Activated T-helper 2 cell treated with anti-CD3 and anti-CD28 coated beads, Interferon-gamma antibody, Interleukin-2, Interleukin-4, amounts not matched to agents 10 μg/mL and 5 μg/mL and 100 μg/mL, durations not matched to agents 14 hours and 24 hours and 36 hours (primary cell): ENCODE results near the gene DHX15. TPM values are rescaled to one million over a fixed set of nuclear protein-coding genes. Genes with fewer than 3 reads are reported as not detected.

Experiments used
- DNase-seq: peaks from one replicate; pipeline ENCODE4 v3.0.0; 2021; ENCODE audit warnings: low spot score
- H3K27ac Mint-ChIP-seq: one replicate; pipeline ENCODE4 v1.8.0; 2021; ENCODE audit warnings: mixed read lengths
- H3K27me3 Mint-ChIP-seq: one replicate; pipeline ENCODE4 v1.8.0; 2021; ENCODE audit warnings: low read depth, mixed read lengths
- H3K36me3 Mint-ChIP-seq: one replicate; pipeline ENCODE4 v1.8.0; 2021; ENCODE audit warnings: low read depth, mixed read lengths
- H3K4me1 Mint-ChIP-seq: one replicate; pipeline ENCODE4 v1.8.0; 2021; ENCODE audit warnings: low read depth, mixed read lengths
- H3K4me3 Mint-ChIP-seq: one replicate; pipeline ENCODE4 v1.8.0; 2021; ENCODE audit warnings: low read depth, mild to moderate bottlenecking, moderate library complexity, mixed read lengths
- H3K9me3 Mint-ChIP-seq: one replicate; pipeline ENCODE4 v1.8.0; 2021; ENCODE audit warnings: mixed read lengths
- intact Hi-C: fragments of 100-400 bp; cut with micrococcal nuclease; formaldehyde crosslinking; loops from one replicate; pipeline ENCODE4 v1.15.1; 2023
- total RNA-seq: library from RNA; stranded (reverse); gene quantifications from 2 replicates; pipeline ENCODE4 v1.2.3, GENCODE V29; 2022

The DHX15 gene
- 233 and 239 TPM in 2 replicates for total RNA-seq

DNA sequence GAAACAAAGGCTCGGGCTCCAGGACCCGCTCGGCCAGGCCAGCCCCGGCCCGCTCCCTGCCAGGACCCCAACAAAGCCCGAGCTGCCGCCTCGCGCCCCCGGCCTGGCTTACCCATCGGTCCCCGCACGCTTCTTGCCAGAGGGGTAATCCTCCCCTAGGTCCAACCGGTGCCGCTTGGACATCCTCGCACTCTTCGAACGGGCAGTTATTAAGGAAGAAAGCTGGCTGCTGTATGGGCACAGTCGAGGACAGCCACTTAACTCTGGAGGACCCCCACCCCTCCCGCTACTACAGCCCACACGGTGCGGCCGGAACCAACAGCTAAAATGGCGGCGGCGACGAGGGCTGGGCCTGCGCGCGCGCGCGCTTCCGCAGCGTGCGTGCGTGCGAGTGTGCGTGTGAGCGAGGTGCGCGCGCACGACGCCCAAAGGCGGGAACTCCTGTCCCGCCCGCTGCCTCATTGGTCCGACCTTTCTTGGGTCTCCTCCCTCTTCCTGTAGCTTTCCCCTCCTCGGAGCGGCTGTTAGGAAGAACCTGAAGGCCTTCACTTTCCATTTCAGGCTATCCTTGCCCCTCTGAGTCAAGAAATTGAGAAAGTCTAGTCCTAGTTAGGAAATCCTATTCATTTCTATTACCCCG lies at the start of gene DHX15:
Gene DHX15 (minus strand): TSS at position 344 of the 640 bp plus-strand sequence. CDS start 161 bp downstream, at position 183.
- intact Hi-C loops: loop anchor here (2.0 to 10.0 kb wide), 6 partner anchors 112 to 1278 kb away; partner anchors contain the start of genes ANAPC4, PI4K2B, SEL1L3 and SEPSECS
- H3K4me1 Mint-ChIP-seq: peaks cover 22% of the 10 kb centered on the region

DNA sequence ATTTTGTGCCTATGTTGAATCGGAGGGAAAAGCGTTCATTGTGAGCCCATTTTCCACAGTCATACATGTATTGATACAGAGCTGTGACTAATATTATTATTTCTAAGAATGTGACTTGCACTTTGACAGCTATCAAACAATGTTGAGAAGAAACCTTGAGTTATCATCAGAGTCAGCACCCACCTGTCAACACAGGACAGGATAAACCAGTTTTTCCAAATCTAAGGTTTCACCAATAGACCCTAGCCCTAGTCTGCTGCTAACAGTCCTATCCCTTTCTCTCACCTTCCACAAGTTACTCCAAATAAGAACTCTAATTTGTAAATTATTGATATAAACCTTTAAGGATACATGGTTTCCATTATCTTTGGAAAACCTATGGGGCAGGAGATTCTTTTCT lies 47.7 kb upstream of the DHX15 start:
- intact Hi-C loops: no loop called here
- no peaks in the 10 kb centered on the region for H3K4me1 Mint-ChIP-seq
- no peaks in the 10 kb centered on the region for H3K36me3 Mint-ChIP-seq
- H3K4me3 Mint-ChIP-seq: no peak overlapping the region
- no peak for DNase-seq
- no peaks in the 10 kb centered on the region for H3K9me3 Mint-ChIP-seq
- H3K27me3 Mint-ChIP-seq: peaks cover 12% of the 10 kb centered on the region
- H3K27ac Mint-ChIP-seq: no peak overlapping the region

More for the DNA sequence above, at the start of gene DHX15:
- Mint-ChIP-seq H3K27me3 (no peaks in the 10 kb centered on the region), H3K27ac (peak within 1 kb of the TSS; percentile 99), H3K4me3 (peak within 1 kb of the TSS; percentile 99), H3K36me3 (peaks cover 42% of the 10 kb centered on the region), H3K9me3 (no peaks in the 10 kb centered on the region)
- DNase-seq: peak; percentile 89

DNA sequence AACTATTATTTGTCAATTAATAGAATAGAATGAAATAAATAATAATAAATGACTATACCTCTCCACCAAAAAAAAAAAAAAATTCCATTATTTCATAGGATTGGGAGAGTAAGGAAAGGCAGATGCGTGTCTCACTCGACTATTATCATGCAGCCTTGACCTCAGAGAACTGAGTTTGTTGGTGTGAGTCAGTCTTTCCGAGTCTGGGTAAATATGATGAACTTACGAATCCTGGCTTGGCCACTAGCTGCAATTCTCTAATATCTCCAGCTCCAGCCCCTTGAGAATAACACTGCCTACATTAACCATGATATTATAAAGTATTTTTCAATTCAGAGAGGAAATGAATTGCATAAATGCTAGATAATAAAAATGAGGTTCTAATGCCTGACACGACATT lies 46.6 kb upstream of the DHX15 start:
- no peak overlapping the region for H3K27ac Mint-ChIP-seq
- intact Hi-C loops: no loop called here
- no peaks in the 10 kb centered on the region for H3K36me3 Mint-ChIP-seq
- no peaks in the 10 kb centered on the region for H3K9me3 Mint-ChIP-seq
- DNase-seq: no peak
- peaks cover 12% of the 10 kb centered on the region for H3K27me3 Mint-ChIP-seq
- H3K4me3 Mint-ChIP-seq: no peak overlapping the region
- no peaks in the 10 kb centered on the region for H3K4me1 Mint-ChIP-seq

DNA sequence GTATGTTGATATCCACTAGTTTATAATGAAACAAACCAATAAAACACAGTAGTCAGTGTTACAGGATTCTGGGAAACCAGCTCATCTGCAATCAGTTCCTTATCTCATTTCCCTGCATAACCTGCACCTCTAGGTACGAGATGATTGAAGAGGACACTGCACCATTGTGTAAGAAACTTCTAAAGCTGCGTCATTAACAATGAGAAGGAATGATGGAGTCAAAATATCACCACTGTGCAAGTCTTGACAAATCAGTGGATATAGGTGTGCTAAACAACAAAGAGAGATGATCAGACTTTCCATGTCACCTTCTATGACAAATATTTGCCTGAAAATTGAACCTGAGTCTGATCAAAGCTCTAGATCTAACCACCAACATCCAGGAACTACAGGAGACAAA lies 40.7 kb upstream of the DHX15 start:
- H3K9me3 Mint-ChIP-seq: no peaks in the 10 kb centered on the region
- H3K4me3 Mint-ChIP-seq: no peak overlapping the region
- no peak overlapping the region for H3K27ac Mint-ChIP-seq
- H3K36me3 Mint-ChIP-seq: no peaks in the 10 kb centered on the region
- H3K4me1 Mint-ChIP-seq: no peaks in the 10 kb centered on the region
- intact Hi-C loops: no loop called here
- no peak for DNase-seq
- H3K27me3 Mint-ChIP-seq: peaks cover 19% of the 10 kb centered on the region

DNA sequence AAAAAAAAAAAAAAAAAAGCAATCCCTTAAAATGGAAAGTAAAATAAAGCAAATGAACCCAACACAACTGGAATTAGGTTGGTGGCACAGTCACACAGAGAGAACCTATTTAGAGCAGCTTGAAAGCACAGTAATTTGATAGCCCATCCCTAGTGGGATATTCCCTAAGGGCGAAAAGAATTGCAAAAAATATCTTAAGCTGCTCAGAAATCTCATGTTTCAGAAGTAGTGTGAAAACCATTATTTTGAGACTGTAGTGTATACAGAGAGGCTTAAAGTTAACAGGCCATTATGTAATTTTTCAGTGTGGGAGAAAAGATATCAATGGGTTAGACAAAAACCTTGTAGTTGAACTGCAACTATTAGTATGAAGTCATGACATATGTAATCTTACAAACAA lies 40.0 kb upstream of the DHX15 start:
- Mint-ChIP-seq H3K36me3 (no peaks in the 10 kb centered on the region), H3K27ac (no peak overlapping the region), H3K27me3 (peaks cover 18% of the 10 kb centered on the region), H3K4me3 (no peak overlapping the region), H3K4me1 (no peaks in the 10 kb centered on the region), H3K9me3 (no peaks in the 10 kb centered on the region)
- intact Hi-C loops: no loop called here
- DNase-seq: no peak

DNA sequence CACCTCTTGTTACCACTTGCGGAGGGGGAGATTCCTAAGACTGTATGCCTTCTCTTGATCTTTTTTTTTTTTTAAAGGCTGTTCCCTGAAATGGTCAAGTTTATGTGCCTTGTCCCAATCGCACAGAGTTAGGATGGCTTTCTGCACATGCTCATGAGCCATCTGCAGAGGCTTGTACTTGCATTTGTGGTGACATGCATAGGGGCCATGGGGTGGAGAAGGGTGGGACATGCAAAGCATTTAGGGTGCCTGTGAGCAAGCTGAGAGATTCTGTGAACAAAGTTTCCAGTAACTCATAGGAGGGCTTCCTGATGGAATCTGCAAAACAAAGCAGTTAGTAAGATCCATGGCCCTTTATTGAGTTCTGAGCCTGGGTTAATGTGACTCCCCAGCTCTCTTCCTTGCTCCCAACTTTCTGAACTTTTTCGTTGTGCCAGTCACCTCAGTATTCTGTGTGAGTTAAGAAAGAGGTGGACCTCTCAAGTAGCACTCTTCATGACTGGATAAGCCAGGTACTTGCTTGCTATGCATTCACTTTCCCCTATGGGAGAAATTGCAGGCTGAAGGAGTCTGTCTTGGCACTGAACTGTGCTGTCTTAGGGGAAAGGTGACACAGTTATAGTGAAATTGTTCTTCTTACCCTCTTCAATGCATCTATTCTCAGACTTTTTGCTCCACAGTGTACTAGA lies 37.9 kb upstream of the DHX15 start:
- Mint-ChIP-seq H3K27me3 (peaks cover 9% of the 10 kb centered on the region), H3K4me3 (no peak overlapping the region), H3K36me3 (no peaks in the 10 kb centered on the region), H3K9me3 (no peaks in the 10 kb centered on the region), H3K27ac (no peak overlapping the region), H3K4me1 (no peaks in the 10 kb centered on the region)
- intact Hi-C loops: no loop called here
- DNase-seq: no peak

DNA sequence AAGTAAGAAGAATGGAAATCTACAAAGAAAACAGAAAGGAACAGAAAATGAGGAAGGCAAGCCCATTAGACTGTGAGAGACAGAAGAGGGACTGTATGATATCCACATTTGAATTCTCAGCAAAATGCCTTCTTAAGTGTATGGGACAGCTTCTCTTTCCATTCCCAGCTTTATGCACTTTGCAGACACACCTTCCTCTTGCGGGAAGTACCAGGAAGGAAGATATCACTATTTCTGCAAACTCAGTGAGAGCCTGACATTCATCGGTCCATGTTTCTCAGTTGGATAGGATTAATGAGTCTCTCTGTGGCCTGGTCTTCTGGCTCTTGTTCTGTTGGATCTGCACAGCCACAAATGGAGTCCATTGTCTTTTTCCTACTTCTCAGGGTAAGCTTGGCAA lies 31.6 kb upstream of the DHX15 start:
- H3K36me3 Mint-ChIP-seq: no peaks in the 10 kb centered on the region
- no peak overlapping the region for H3K27ac Mint-ChIP-seq
- H3K4me1 Mint-ChIP-seq: peaks cover 9% of the 10 kb centered on the region
- H3K9me3 Mint-ChIP-seq: no peaks in the 10 kb centered on the region
- H3K27me3 Mint-ChIP-seq: peaks cover 3% of the 10 kb centered on the region
- no peak overlapping the region for H3K4me3 Mint-ChIP-seq
- no peak for DNase-seq
- intact Hi-C loops: no loop called here

DNA sequence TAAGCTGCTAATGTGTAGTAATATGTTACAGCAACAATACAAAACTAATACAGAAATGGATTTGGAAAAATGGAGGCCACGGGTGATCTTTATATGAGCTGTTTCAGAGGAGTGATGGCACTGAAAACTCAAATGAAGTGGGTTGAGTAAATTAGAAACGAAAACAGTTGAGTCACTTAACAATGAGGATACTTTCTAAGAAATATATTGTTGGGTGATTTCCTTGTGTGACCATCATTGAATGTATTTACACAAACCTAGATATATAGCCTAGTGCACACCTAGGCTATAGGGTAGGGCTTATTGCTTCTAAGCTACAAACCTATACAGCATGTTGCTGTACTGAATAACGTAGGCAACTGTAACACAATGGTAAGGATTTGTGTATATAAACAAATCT lies 30.5 kb upstream of the DHX15 start:
- intact Hi-C loops: no loop called here
- DNase-seq: no peak
- H3K4me1 Mint-ChIP-seq: peaks cover 9% of the 10 kb centered on the region
- no peak overlapping the region for H3K4me3 Mint-ChIP-seq
- no peaks in the 10 kb centered on the region for H3K27me3 Mint-ChIP-seq
- no peak overlapping the region for H3K27ac Mint-ChIP-seq
- H3K9me3 Mint-ChIP-seq: no peaks in the 10 kb centered on the region
- H3K36me3 Mint-ChIP-seq: no peaks in the 10 kb centered on the region

DNA sequence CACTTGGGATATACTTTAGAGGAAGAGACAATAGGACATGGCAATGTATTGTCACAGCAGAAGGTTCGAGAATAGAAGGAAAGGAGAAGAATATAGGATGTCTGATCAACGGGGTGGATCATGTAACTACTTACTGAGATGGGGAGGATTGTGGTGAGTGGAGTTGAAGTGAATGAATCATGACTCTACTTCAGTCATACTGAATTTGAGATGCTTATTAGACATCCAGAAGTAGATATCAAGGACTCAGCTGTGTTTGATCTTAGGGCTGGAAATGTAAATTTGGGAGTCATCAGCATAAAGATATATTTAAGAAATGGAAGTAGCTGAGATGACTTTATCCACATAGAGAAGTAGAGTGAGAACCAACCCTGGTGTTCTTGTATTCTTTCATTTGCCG lies 29.1 kb upstream of the DHX15 start:
- H3K27me3 Mint-ChIP-seq: no peaks in the 10 kb centered on the region
- no peaks in the 10 kb centered on the region for H3K36me3 Mint-ChIP-seq
- peaks cover 9% of the 10 kb centered on the region for H3K4me1 Mint-ChIP-seq
- intact Hi-C loops: no loop called here
- H3K9me3 Mint-ChIP-seq: no peaks in the 10 kb centered on the region
- DNase-seq: no peak
- no peak overlapping the region for H3K27ac Mint-ChIP-seq
- no peak overlapping the region for H3K4me3 Mint-ChIP-seq

DNA sequence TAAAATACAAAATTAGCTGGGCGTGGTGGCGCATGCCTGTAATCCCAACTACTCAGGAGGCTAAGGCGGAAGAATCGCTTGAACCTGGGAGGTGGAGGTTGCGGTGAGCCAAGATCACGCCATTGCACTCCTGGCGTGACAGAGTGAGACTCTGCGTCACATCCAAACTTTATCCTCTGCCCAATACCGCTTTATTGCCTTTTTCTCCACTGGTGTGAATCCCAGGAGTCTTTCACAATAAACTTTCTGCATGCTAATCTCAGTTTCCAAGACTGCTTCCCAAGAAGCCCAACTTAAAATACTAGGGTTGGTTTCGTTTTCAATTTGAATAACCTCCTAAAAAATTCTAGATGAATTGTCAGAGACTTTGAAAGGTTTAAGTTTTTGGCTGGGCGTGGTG lies 27.2 kb upstream of the DHX15 start:
- Mint-ChIP-seq H3K4me3 (no peak overlapping the region), H3K27ac (no peak overlapping the region), H3K4me1 (peaks cover 9% of the 10 kb centered on the region), H3K27me3 (peaks cover 2% of the 10 kb centered on the region), H3K9me3 (no peaks in the 10 kb centered on the region), H3K36me3 (no peaks in the 10 kb centered on the region)
- no peak for DNase-seq
- intact Hi-C loops: no loop called here

DNA sequence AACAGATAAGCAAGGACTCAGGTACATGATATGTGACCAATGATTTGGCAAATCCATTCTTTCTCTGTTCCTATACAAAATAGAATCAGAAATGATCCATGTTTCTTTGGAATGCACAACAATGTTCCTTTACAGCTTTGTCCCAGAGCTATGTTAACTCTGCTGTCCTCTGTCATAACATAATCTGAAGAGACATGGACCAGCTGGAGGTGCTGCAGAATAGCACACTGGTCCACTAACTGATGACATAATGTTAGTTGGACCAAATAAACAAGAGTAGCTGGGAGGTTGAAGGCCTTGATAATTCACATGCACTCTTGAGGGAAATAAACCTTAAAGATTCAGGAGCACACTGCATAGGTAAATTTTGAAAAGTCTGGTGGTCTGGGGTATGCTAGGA lies 23.0 kb upstream of the DHX15 start:
- peaks cover 3% of the 10 kb centered on the region for H3K27me3 Mint-ChIP-seq
- H3K36me3 Mint-ChIP-seq: no peaks in the 10 kb centered on the region
- no peaks in the 10 kb centered on the region for H3K9me3 Mint-ChIP-seq
- H3K4me1 Mint-ChIP-seq: peaks cover 4% of the 10 kb centered on the region
- intact Hi-C loops: no loop called here
- no peak overlapping the region for H3K4me3 Mint-ChIP-seq
- DNase-seq: no peak
- no peak overlapping the region for H3K27ac Mint-ChIP-seq

DNA sequence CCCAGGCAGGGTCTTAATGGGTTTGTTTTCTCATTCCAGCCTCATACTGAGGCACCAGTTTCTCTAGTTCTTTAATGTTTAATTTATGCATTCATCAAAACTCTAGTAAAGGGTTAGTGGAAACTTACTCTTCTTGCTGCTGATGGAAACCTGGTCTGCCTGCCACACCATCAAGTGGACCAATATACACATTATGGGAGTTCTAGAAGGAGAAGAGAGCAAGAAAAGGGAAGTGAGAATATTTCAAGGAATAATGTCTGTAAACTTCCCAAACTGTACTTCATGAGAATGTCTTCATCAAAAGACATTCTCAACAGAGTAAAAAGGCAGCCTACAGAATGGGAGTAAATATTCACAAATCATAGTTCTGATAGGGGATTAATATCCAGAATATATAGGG lies 20.9 kb upstream of the DHX15 start:
- Mint-ChIP-seq H3K9me3 (no peaks in the 10 kb centered on the region), H3K36me3 (no peaks in the 10 kb centered on the region), H3K27me3 (peaks cover 7% of the 10 kb centered on the region), H3K4me1 (peaks cover 4% of the 10 kb centered on the region), H3K27ac (no peak overlapping the region), H3K4me3 (no peak overlapping the region)
- intact Hi-C loops: no loop called here
- DNase-seq: no peak

DNA sequence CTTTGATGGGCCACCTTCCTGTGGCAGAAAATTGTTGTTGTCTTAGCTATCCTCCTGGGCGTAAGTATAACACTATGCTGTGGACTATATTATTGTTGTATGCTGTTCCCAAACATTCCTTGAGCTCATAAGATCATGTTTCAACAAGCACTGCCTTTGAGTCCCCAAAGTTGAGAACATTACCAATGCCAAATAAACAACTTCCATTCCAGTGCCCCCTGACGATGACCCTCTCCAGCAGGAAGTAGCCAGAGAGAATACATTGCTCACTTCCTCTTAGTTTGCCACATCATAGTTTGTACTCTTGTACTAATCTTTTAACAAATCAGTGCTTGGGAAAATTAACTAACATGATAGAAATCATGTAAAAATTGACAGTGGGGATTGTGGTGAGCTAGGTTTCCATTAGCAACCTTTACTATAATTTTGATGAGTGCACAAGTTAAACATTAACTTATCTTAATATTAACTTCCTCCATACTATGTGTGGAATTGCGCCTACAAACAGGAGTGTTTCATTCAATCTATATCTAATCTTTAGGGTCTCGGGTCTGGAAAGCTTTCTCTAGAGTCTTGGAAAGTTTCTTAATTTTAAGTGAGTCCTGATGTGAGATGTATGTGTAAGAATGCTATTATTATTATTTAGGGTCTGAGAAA lies 20.3 kb upstream of the DHX15 start:
- Mint-ChIP-seq H3K27ac (no peak overlapping the region), H3K36me3 (no peaks in the 10 kb centered on the region), H3K9me3 (no peaks in the 10 kb centered on the region), H3K4me3 (no peak overlapping the region), H3K4me1 (peaks cover 4% of the 10 kb centered on the region), H3K27me3 (peaks cover 7% of the 10 kb centered on the region)
- DNase-seq: no peak
- intact Hi-C loops: no loop called here
